Thoracic aorta (tissue), 2 donors: Measurements from ENCODE around the gene PUS1. TPM values are rescaled to one million over a fixed set of nuclear protein-coding genes. Genes with fewer than 3 reads are reported as not detected.
"Not testable (repeated sequence)": the region's sequence is repeated elsewhere in the genome, so short reads cannot be mapped to it uniquely, and the experiment has no call there.

Experiments used
- ATAC-seq: fragments of 150-250 bp; one replicate; pipeline ENCODE4 v1.8.0; 2017; ENCODE audit warnings: low read depth; ENCODE audit not compliant: insufficient number of reproducible peaks, low FRiP score
- DNase-seq: peaks from one replicate; pipeline ENCODE4 v3.0.0-alpha.2; 2020; ENCODE audit warnings: low spot score
- H3K27ac ChIP-seq, 2 donors: fragments of 200-600 bp; sonication (generic); 1 replicate in 1 of 2; 2 replicates in 1 of 2; pipeline ENCODE4 v1.5.1; 2016; ENCODE audit warnings: mild to moderate bottlenecking in 2 of 2, moderate library complexity in 2 of 2
- H3K27me3 ChIP-seq: fragments of 200-600 bp; sonication (generic); replicated peaks from 2 replicates; pipeline ENCODE4 v1.6.0; 2016; ENCODE audit warnings: mild to moderate bottlenecking; ENCODE audit not compliant: insufficient read depth
- H3K36me3 ChIP-seq: fragments of 200-600 bp; sonication (generic); one replicate; pipeline ENCODE4 v1.5.1; 2016
- H3K4me1 ChIP-seq, 2 donors: fragments of 200-600 bp; sonication (generic); 1 replicate in 1 of 2; 2 replicates in 1 of 2; pipeline versions ENCODE4 v1.5.1 to v1.6.0; 2016; ENCODE audit warnings: low read depth in 2 of 2, mild to moderate bottlenecking in 1 of 2; ENCODE audit not compliant: control insufficient read depth in 1 of 2
- H3K4me3 ChIP-seq: fragments of 200-600 bp; sonication (generic); 2 replicates; pipeline ENCODE4 v1.5.1; 2016; ENCODE audit warnings: mild to moderate bottlenecking
- H3K9me3 ChIP-seq: fragments of 200-600 bp; sonication (generic); 2 replicates; pipeline ENCODE4 v1.5.1; 2016
- total RNA-seq, 2 donors: library from RNA; depleted of rRNA; stranded (reverse); fragments of >200 nt; gene quantifications; one replicate each; pipeline versions ENCODE4 v1.1.0 to v1.2.3, GENCODE V29; 2016
- TF ChIP-seq, protein P1 (sequence below): fragments of 200-600 bp; sonication (generic); IDR thresholded peaks from one replicate; pipeline ENCODE4 v1.5.1; 2019; ENCODE audit warnings: antibody characterized with exemption

PUS1 gene
- total RNA-seq, 2 donors from 2014 or later: 5.8 to 31.7 TPM

DNA sequence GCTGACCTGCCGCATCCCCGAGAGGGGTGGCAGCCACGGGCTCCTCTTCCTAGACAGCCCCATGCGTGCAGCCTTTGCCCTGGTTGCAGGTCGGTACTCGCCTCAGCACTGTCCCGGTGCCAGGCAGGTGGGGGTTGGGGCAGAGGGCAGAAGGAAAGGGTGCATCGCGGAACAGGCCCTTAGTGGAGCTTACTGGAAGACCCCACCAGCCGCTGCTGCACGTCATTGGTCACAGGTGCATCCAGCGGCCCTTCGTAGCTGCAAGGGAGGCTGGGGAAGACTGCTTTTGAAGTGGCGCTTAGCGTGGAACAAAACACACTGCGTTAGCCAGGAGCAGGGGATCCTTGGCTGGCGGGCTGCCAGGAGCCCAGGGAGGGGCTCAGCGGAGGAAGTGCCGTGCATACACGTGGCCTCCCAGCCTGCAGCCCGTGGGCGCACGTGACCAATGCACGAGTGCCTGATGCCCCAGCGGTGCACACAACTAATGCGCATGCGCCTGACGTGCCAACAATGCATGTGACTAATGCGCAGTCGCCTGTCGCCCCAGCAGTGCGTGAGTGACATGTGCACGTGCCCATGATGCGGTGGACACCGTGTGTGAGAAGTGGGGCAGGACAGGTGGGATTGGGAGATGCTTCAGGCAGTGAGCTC is 15.7 kb downstream of the PUS1 start:
- DNase-seq (no peak), ATAC-seq (no peak)
- peaks cover 10% of the 10 kb centered on the region for H3K36me3 ChIP-seq

GRCh38 chr12:131946757-131947156 is 17.7 kb downstream of the PUS1 start:
- TF ChIP-seq, protein P1, sequence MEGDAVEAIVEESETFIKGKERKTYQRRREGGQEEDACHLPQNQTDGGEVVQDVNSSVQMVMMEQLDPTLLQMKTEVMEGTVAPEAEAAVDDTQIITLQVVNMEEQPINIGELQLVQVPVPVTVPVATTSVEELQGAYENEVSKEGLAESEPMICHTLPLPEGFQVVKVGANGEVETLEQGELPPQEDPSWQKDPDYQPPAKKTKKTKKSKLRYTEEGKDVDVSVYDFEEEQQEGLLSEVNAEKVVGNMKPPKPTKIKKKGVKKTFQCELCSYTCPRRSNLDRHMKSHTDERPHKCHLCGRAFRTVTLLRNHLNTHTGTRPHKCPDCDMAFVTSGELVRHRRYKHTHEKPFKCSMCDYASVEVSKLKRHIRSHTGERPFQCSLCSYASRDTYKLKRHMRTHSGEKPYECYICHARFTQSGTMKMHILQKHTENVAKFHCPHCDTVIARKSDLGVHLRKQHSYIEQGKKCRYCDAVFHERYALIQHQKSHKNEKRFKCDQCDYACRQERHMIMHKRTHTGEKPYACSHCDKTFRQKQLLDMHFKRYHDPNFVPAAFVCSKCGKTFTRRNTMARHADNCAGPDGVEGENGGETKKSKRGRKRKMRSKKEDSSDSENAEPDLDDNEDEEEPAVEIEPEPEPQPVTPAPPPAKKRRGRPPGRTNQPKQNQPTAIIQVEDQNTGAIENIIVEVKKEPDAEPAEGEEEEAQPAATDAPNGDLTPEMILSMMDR: no peak
- Histone ChIP-seq H3K27me3 (no peaks in the 10 kb centered on the region), H3K27ac (no peak overlapping the region), H3K36me3 (peaks cover 10% of the 10 kb centered on the region), H3K9me3 (no peaks in the 10 kb centered on the region), H3K4me3 (no peak overlapping the region), H3K4me1 (peaks cover 18 to 25% of the 10 kb centered on the region in 2 donors)
- ATAC-seq: no peak
- no peak for DNase-seq

More for the DNA sequence above, 15.7 kb downstream of the PUS1 start:
- H3K9me3 ChIP-seq: no peaks in the 10 kb centered on the region
- TF ChIP-seq, protein P1: no peak
- peaks cover 6 to 11% of the 10 kb centered on the region in 2 donors for H3K4me1 ChIP-seq
- H3K27me3 ChIP-seq: no peaks in the 10 kb centered on the region
- no peak overlapping the region for H3K27ac ChIP-seq
- no peak overlapping the region for H3K4me3 ChIP-seq

- ATAC-seq (no peak), DNase-seq (no peak)
- TF ChIP-seq, protein P1: no peak
- no peaks in the 10 kb centered on the region for H3K9me3 ChIP-seq
- no peak overlapping the region for H3K4me3 ChIP-seq
- peak overlapping the region; percentile 37 to 84 for H3K27ac ChIP-seq
- peaks cover 10% of the 10 kb centered on the region for H3K36me3 ChIP-seq
- peaks cover 20 to 30% of the 10 kb centered on the region in 2 donors for H3K4me1 ChIP-seq
- H3K27me3 ChIP-seq: no peaks in the 10 kb centered on the region
These were observed 18.5 kb downstream of the PUS1 start for GRCh38 chr12:131947482-131948027.

DNA sequence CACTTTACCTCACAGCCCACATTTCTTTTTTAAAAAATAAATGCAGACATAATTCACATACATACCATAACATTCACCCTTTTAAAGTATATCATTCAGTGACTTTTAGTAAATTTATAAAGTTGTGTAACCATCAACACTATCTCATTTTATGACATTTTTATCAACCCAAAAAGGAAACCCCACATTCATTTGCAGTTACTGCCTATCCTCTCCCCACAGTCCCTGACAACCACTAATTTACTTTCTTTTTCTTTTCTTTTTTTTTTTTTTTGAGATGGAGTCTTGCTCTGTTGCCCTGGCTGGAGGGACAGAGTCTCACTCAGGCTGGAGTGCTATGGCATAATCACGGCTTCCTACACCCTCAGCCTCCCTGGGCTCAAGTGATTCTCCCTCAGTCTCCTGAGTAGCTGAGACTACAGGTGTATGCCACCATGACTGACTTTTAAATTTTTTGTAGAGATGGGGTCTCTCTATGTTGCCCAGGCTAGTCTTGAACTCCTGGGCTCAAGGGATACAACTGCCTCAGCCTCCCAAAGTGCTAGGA is 19.2 kb downstream of the PUS1 start:
- Histone ChIP-seq H3K4me1 (peaks cover 20 to 35% of the 10 kb centered on the region in 2 donors), H3K9me3 (no peaks in the 10 kb centered on the region), H3K27me3 (no peaks in the 10 kb centered on the region), H3K36me3 (peaks cover 10% of the 10 kb centered on the region), H3K4me3 (peak overlapping the region; percentile 82), H3K27ac (peak overlapping the region; percentile 84 to 87)
- TF ChIP-seq, protein P1: no peak
- ATAC-seq (no peak), DNase-seq (no peak)

- peak overlapping the region; percentile 82 for H3K4me3 ChIP-seq
- H3K4me1 ChIP-seq: peaks cover 20 to 37% of the 10 kb centered on the region in 2 donors
- peak; percentile 11 for ATAC-seq
These were observed 19.8 kb downstream of the PUS1 start for GRCh38 chr12:131948713-131949430.

More at GRCh38 chr12:131948713-131949430, 19.8 kb downstream of the PUS1 start:
- not testable (repeated sequence) for H3K36me3 ChIP-seq, H3K9me3 ChIP-seq, H3K27me3 ChIP-seq, DNase-seq
- H3K27ac ChIP-seq: peak overlapping the region; percentile 84 to 87
